GM23338 (cell line): ENCODE data around the gene CACNA1B.

ENCODE experiments used
- CTCF ChIP-seq, 2 experiments: fragments of 200-600 bp in 1 of 2; sonication (generic) in 1 of 2; conservative IDR thresholded peaks; 2 replicates each; pipeline versions ENCODE4 v1.5.1 to v1.6.1; 2016 to 2017; ENCODE audit warnings: antibody characterized with exemption in 2 of 2, low read depth in 2 of 2, mild to moderate bottlenecking in 2 of 2, moderate library complexity in 1 of 2
- EZH2phosphoT487 ChIP-seq: fragments of 200-600 bp; sonication (generic); IDR thresholded peaks from one replicate; pipeline ENCODE4 v1.8.1; 2018; ENCODE audit warnings: antibody characterized with exemption; ENCODE audit not compliant: unreplicated experiment
- POLR2AphosphoS5 ChIP-seq: IDR thresholded peaks from 2 replicates; pipeline ENCODE4 v1.6.1; 2016; ENCODE audit warnings: antibody characterized with exemption, low read depth

- TF ChIP-seq CTCF (conservative IDR thresholded peaks at IDR 0.05; ENCODE audit: low read depth in 2 of 2) (no peak), EZH2phosphoT487 (no peak), POLR2AphosphoS5 (no peak)
These were observed 130.0 kb downstream of the CACNA1B start for GRCh38 chr9:138007566-138007917.
